ENCODE data around the gene MYT1.

MYT1 gene

DNA sequence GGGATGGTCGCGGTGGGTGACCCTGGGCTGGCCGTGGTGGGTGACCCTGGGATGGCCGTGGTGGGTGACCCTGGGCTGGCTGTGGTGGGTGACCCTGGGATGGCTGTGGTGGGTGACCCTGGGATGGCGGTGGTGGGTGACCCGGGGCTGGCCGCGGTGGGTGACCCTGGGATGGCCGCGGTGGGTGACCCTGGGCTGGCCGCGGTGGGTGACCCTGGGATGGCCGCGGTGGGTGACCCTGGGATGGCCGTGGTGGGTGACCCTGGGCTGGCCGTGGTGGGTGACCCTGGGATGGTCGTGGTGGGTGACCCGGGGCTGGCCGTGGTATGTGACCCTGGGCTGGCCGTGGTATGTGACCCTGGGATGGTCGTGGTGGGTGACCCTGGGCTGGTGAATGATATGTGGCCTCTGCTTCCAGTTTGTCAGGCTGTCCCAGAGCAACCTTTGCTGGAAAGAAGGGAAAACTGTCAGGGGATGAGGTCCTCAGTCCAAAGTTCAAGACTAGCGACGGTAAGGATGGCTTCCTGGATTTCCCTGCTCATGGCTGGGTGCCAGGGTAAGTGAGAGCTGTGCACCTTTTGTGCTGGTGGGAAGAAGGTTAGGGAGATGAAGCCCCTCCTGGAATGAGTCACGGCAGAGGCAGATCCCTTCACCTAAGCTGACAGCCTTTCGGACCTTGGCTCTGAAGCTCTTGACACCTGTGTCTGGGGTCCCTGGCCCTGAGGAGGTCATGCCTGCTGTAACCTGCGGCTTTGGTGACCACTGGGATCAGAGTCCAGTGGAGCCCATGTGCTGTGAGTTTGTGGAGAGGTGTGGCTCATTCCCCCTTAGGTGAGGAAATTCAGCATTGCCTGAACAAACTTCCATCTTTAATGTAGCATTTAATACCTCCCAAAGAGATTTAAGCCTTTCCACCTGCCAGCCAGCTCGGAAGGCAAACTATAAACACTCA lies 72.2 kb downstream of the MYT1 start:
- DNase-seq = no peak

DNA sequence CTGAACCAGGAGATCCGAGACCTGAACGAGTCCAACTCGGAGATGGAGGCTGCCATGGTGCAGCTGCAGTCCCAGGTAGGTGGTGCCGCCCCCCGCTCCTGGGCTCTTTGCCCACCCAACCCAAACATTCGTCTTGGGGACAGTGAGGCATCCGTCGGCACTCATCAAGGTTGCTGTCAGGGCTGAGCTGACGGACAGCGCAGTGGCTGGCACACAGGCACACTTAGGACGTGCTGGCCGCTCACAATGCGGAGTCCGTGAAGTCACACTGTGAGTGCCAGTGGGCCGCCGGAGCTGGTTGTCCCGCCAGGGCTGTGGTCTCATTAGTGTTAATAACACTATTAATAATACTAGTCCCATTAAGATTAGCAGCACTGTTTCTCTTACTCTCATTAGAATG lies 73.1 kb downstream of the MYT1 start:
- DNase-seq = no peak

DNA sequence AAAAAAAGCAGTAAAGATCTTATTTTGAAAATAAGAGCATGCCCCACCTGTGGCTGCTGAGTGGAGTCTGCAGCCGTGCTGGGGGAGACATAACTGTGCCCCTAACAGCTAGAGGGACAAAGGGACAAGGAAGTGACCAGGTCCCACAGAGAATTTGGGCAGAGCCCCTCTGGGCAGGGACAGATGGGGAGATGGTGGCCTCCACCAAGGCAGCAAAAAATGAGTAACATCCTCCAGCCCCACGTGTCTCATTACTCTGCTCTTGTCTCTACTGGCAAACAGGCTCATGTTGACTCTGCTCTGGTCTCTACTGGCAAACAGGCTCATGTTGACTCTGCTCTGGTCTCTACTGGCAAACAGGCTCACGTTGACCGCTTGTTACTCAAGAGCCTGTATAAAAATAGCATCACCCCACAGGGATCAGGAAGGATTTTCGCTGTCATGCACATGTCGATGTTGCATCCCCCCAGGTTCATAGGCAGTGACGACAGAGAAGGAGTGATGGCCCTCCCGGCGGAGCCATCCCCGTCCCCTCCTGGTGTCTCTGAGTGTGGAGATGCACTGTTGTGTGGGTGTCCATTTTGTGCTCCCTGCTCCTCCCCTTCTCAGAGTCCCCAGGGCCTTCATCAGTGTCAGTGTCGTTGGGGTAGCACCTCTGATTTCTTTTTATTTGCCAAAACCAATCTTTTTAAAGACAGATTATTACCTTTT lies 74.0 kb downstream of the MYT1 start:
- no peak for DNase-seq

DNA sequence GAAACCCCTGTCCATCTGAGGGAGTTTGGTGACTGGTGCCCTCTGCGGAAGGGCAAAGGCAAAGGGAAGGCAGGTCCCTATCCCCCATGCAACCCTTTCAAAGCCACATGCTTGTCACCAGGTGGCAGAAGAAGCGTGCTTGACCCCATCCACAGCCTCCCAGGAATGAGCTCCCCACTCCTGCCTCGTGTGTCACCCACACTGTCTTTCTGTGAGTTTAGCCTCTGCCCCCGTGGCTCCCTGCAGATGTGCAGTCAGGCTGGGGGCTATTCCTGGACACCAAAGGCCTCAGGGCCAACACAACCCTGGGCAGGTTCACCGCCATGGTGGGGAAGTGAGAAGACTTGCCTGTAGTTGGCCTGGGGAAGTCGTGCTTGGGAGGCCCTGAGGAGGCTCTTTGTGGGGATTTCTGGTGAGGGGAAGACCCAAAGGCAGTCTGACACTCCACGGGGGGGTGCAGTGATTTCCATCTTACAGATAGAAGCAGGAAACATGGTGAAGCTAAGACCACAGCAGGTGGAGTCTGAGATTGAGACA lies 74.7 kb downstream of the MYT1 start:
- no peak for DNase-seq

DNA sequence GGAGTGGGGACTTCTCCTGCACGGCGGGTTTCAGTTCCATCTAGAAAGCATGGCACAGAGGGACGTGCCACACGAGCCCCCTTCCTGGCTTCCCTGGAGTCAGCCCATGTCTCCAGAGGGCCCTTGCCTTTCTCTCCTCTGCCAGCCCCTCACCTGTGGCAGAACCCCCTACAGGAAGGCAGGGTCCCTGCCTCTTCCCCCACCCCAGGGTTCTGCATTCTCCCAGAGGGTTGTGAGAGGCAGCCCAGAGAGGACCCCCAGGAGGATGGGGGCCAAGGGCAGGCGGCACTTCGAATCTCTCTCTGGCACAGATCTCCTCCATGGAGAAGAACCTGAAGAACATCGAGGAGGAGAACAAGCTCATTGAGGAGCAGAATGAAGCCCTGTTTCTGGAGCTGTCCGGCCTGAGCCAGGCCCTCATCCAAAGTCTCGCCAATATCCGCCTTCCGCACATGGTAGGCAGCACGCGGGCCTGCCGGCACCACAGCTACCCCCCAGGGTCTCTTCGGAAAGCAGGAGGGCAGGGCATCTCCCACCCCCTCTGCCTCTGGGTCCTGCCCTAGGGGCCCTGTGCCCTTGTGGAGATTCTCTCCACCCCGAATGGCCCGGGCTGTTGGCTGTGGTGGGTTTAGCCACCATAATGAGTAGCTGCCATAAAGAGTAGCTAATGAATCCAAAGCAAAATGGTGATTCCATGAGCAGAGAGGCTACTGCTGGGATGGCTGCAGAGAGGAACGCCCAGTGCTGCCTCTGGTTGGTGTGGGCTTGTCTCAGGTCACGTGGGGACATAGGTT lies 75.4 kb downstream of the MYT1 start:
- no peak for DNase-seq

DNA sequence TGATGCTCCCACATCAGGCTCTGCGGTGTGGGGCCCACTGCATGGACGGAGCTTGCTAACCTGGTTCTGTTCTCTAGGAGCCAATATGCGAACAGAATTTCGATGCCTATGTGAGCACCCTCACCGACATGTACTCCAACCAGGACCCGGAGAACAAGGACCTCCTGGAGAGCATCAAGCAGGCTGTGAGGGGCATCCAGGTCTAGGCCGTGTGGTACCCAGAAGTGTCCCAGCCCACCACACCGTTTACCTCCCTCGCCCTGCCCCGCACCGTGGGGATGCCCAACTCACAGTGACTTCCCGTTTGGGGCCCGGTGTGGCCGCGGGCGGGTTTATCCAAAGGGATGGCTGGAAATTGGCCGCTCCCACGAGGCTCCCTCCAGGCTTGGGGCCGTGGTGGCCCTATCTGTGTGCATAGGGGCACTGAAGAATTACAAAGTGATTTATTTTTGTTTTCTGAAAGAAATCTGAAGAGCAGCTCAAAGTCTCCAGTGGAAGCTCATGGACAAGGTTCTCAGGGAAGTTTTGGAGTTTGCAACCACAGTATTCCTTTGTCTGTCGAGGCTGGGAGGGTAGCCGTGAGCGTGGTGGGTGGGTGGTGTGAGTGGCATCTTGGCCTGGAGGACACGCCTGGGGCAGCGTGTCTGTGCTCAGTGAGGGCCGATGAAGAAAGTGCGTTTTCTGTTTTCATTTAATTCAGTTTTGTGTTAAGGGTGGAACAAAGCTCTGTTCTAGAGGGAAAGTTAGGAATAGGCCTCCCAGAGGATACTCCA lies 76.2 kb downstream of the MYT1 start:
- no peak for DNase-seq

DNA sequence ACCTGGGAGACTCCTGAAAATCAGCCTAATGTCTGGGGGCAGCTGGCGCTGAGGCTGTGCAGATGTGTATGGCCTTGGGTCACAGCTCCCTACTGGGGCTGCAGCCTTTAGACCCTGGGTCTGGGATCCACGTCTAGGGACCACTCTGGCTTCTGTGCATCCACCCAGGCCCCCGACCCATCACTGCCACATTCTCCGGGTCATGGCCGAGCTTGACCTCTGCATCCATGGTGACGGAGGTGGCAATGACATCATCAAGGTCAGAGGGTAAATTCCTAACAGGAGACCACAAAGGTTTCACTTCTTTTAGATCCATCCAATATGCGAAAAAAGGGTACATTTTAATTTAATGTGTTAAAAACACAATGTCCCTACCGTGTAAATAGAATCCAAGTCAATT lies 76.8 kb downstream of the MYT1 start:
- no peak for DNase-seq

DNA sequence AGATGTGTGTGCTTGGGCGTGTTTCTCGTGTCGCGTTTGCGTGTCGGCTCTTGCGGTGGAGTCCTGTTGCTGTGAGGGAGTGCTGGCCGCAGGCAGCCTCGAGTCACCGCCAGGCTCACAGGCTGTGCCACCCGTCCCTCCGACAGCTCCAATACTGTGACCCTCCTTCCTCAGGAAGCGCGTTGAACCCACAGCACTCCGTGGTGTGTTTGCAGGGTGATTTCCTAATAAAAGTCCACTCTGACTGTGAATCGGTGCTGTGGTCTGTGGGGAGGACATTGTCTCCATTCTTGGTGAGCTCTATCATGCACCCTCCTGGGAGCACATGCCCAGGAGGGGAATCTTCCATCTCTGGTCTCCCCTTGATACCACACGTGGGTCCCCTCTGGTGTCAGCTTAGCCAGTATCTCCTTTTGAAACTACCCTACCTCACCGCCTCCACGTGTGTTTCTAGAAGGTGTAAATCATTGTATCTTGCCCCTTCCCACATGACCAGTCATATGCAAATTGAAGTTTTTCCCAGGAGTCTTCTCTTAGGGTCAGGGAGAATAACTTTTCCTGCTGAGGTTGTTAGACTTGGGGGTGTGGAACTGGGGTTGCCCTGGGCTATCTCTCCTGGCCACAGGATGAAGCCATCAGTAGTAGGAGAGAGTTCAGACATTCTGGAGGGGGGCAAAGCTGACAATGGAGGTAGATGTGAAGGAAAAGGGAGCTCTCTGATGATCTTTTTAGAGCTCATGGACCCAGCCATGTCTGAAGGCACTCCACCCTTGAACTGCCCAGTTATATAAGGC lies 77.9 kb downstream of the MYT1 start:
- DNase-seq = no peak

DNA sequence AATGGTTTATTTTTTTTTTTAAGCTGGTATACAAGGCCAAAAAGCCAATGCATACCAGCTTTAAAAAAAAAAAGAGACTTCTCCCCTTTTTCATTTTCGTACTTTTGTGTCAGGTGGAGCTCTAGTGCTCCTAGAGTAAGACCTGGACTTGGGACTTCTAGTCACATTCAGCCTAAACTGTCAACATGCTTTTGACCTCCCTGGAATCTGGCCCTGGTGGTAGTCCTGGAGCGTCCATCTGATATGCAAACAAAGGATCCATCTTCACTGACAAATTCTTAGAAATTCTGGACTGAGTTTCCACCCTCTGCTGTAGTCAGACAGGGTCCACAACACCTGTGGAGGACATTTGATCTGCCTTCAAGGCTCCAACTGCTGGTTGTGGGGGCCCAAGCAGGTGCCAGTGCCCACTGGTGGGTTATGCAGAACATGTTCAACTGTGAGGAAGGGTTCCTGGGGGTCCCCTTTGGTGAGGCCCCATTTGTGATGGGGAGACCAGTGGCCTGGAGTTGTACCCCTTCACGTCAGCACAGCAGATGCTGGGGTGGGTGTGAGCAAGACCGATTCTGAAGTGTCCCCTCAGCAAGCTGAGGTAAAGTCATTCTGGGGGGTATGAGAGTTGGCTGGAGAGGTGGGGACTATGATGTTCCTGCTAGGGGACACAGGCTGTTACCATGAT lies 78.7 kb downstream of the MYT1 start:
- no peak for DNase-seq

DNA sequence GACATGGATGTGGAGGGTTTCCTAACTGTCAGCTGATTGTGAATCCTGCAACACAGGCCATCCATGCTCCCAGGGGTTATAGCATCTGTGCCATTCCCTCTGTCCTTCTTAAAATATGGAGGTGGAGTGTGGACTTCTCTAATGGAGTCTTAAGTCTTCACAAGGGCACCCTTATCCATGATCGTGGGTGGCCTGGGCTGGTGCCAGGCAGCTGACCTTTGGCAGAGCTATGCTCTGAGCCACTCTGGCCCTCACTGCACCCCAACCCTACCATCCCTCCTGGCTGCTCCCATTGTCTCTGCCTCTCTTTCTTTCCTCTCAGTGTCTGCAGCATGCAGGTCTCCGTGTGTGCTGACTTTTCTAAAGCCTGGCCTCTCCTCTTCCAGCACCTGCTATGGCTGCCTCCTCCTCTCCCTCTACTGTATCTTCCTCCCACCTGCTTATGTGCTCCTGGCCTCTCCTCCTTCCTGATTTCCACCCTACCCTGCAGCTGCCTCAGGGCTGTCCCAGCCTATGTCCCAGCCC lies 80.1 kb downstream of the MYT1 start:
- DNase-seq = no peak

DNA sequence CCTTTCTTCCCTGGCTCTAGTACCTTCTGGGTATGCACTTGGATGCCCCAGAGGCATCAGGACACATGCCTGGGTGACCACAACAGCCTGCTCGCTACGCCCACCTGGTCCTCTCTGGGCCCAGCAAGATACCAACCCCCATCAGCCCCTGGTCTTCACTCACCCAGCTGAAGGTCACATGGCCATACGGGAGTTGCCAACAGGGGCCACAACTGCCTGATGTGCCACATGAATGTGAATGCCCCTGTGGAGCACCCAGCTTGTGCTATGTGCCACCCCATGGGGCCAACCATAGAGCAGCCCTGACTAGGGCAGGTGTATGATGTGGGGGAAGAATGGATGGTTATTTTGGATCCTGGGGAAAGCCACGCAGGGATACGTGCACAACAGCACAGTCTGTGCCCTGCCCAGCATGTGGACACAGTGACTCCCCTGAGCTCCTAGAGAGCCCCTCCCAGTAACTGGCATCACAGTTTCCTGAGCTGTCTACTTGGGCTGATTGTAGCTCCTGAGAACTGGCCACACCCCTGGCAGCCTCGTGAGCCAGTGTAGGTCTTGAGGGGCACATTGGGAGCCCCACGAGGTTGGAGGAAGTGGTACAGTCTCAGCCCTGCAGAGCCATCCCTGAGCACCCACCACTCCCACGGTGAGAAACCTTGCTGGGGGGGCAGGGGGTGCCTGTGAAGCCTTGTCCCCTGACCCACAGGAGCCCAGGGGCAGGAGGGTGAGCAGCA lies 80.8 kb downstream of the MYT1 start:
- no peak for DNase-seq

DNA sequence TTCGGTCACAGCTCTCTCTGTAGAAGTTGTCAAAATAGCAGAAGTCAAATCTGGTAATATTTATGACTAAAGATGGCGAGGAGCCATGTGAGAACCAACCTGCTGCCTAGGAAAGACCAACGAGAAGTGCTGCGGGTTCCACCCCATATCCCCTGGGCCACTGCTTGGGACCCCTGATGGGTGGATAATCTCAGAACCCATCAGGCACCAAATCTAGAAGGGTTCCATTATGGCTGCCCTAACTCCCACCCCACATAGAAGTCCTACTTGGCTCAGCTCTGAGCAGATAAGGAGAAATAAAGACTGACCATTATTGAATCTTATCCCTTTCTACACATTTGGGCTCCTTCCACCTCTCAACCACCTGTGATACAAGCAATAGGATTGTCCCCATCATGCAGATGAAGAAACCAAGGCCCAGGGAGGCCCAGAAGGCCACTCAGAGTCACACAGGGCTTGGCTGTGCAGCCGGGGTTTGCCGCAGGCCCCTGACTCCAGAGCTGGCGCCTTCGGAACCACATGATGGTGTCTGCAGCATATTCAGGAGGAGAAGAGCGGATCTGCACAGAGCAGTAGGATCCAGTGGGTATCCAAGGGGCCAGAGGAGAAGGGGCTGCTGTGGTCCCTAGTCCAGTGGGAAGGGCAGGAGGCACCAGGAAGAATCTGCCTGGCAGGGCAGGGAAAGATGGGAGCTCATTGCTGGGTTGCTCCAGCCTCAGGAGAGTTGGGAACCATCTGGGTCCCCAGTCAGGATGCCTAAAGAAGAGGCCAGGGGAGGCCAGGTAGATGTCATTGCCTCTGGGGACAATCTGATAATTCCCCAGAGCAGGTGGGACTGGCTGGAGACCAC lies 81.7 kb downstream of the MYT1 start:
- no peak for DNase-seq

DNA sequence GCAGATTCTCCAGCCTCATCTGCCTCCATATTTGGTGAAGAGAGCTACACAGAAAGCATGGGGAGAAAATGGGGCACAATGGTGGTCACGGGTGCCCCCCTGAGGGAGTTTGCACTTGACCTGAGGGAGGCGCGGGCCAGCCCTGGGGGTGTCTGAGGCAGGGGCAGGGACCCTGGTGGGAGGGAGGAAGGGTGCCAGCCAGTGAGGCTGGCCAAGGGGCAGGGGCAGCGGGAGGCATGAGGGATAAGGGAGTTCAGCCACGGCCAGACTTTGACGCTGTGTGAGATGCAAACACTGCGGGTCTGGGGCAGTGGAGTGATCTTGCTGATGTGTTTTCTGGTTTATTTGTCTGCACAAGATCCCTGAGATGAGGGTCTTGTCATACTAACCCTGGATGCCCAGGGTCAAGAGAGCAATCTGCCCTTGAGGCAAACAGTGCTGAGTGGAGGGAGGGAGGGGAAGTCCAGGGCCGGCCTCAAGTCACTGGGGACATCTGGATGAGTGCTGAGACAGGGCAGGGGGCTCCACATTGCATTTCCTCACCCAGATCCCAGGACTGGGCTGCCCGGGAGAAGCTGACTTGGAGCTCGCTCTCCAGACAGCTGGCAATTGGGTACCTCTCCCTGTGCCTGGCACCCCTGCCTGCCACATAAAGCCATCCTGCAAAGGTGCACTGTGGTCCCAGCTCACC lies 82.5 kb downstream of the MYT1 start:
- no peak for DNase-seq

DNA sequence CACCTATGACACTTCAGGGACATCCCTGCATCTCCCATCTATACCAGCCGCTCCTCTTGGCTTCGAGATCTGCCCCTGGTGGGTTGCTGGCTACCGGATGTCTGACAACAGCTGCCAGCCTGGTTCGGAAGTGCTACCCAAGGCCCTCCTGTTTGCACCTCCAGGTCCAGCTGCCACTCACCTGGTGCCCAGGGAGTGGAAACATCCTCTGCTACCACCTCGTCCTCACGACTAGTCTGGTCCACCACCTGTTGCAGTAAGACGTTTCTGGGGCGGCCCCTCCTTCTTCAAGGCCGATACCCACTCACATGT lies 83.0 kb downstream of the MYT1 start:
- no peak for DNase-seq

DNA sequence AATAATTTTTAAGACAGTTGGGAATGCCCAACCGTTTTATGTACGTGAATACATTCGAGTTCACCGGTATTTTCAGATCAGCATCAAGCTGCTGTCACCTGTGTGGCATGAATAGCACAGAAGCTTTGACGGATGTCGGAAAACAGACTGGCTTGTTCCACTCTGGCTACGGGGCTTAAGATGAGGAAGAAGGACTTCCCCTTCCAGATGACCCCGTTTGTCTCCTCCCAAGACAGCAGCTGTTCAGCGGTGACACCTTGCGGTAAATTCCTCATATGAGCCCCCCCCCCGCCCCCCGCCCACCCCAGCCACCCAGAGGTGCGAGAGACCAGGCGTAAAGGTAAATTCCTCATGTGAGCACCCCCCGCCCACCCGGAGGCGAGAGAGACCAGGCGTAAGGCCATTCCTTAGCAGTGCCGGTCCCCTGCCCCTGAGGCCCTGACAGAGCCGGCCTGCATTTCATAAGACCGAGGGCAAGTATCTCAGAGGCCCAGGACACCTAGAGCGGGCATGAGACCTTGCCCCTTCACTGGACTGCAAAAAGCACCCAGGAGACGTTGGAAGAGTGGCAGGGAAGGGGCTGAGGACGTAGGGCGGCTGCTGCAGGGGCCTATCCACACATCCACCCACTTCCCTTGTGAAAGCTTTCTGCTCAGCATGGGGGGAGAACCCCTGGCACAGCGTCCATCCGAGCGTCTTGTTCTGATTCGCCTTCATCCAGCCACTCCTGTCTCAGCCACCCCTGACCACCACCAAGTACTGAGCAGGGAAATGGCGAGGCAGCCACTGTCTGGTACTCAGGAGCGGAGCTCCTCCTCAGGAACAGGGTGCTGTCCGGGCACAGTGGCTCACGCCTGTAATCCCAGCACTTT lies 84.0 kb downstream of the MYT1 start:
- DNase-seq = no peak

DNA sequence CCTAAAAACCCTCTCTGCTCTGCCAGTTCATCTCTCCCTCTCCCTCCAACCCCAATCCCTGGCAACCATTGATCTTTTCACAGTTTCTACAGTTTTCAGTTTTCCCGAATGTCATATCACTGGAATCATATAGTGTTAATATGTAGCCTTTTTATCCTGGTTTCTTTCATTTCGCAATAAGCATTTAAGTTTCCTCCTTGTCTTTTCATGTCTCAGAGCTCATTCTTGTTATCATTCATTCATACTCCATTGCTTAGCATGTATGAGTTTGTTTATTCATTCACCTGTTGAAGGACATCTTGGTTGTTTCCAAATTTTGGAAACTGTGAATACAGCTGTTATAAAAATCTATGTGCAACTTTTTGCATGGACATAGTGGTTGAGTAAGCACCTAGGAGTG lies 85.8 kb downstream of the MYT1 start:
- DNase-seq = no peak

DNA sequence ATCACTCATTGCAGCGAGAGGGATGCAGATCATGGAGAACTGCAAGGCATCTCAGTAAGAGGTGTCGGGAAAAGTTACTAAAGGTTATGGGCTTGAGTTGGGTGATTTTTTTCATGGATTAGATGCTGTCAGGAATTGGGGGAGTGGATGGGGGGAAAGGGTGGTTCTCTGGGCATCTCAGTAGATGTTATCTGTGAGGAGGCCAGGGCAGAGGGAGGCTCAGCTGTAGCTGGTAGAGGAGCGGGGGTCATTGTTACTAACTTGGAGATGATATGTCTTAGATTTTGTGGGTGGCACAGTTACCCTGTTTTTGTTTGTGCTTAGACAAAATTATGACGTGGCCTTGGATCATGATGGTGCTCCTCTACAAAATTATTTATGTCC lies 88.7 kb downstream of the MYT1 start:
- no peak for DNase-seq

DNA sequence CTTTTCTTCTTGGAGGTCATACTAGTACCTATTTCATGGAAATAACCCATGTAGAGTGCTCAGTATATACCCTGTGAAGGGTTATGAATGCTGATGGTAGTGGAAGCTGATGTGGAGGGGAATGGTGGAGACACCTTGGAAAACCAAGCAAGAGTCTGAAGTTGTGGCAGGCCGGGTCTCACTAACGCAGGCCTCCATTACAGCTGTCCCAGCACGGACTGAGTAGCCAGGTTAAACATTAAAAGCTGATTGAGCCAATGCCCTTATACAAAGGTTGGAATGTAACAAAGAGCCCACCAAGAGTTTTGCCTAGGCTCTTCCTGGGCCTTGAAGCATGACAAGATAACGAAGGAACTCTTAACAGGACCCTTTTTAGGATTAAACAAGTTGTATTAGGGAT lies 89.2 kb downstream of the MYT1 start:
- DNase-seq = no peak
